Activated CD4-positive, alpha-beta T cell treated with anti-CD3 and anti-CD28 coated beads for 24 hours (primary cell): ENCODE results near the gene SLC19A1.

ENCODE experiments used
- DNase-seq, 2 donors: peaks; one replicate each; pipeline ENCODE4 v3.0.0-alpha.2; 2020; ENCODE audit warnings: low read depth in 2 of 2

The SLC19A1 gene

DNA sequence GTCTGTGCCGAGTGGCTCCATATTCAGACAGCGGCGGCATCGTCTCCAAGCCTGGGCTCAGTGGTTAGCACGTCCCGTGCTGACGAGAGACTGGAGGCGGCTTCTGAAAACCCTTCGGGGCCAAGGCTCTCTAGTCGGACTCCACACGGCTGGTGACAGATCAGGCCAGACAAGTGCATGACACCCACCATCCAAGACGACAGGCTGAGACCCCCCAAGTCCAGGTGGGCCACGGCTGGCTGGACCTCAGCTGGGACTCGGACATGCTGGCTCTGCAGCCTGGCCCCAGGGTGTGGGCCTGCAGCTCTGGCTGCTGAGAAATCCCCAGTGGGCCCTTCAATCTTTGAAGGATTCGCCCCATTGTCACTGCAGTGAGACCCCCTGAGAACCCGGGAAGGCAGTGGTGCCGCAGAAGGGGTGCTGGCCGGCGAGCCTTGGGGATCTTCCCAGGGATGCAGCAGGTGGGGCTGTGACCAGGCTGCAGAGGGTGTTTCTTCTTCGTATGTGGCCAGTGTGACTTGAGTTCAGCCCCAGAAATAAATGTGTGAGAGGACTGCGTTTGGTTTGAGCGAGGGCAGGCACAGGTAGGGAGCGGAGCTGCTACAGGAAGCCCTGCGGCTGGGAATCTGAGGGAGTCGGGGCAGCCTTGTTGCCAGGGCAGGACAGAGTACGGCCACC, 15.9 kb upstream of the SLC19A1 start:
- DNase-seq = no peak

DNA sequence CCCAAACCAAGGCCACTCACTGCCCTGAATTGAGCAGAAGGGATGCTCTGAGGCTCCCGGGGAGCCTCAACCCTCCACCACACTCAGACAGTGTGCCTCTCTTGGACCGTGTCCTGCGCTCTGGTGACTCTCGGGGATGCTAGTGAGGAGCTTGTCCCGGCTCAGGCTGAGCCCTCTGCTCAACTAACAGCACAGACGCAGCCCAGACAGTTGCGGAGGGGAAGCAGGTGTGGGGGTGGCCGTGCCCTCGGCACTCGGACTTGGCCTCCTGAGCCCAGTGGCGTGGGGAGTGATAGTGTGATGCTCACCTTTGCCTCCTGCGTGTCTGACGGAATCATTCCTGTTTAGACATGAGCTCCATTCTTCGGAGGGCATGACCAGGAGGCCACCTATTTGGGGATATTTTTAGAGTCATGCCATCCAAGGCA, 15.4 kb upstream of the SLC19A1 start:
- no peak for DNase-seq

DNA sequence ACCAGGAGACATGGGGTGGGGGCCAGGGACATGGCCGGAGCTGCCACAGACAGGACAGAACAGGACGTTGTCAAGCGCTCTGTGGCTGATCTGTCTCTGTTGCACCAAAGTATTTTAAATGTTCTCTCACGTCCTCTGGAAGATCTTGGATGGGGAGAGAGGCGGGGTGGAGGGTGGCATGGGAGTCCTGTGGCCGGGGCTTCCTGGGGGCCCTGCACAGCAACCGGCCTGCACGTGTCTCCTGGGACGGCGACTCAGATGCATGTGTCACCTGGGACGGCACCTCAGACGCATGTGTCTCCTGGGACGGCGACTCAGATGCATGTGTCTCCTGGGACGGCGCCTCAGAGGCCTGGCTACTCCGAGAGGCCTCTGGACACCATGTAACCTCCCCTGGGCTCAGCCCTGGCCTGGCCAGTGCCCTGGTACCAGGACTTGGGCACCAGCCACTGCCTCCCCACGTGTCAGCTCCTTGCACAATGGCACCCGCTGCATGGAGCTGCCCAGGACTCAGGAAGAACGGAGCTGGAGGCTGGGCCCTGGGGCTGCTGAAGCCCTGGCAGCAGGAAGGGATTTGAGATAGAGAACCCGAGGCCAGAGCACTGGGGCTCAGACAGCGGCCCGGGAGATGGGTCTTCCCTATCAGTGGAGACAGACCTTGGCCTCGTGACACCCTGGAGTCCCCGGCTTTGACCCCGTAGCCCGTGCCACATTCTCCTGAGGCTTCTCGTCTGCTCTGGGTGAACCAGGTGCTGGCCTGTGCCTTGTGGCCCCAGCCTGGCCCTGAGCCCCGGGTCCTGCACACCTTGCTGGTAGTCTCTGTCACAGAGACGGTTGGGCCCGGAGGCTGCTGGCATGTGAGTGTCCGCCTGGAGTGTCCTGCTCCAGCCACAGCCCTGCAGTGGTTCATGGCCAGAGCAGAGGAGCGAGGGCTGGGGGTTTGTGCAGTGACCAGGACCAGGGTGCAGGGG, 14.7 kb upstream of the SLC19A1 start:
- DNase-seq = no peak

DNA sequence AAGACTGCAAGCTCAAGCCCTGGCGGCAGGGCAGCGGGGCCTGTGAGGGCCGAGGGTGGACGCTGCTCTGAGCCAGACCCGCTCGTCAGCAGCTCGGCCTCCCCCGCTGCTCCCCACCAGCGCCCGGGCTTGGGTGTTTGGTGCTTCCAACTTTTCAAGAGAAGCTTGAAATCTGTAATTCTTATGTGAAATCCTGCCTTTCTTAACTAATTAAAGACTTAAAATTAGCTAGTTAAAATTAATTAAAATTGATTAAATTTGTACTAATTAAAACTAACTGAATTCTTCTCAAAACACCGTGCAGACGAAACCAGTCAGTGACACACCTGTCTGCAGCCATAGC, 14.0 kb upstream of the SLC19A1 start:
- DNase-seq = no peak

DNA sequence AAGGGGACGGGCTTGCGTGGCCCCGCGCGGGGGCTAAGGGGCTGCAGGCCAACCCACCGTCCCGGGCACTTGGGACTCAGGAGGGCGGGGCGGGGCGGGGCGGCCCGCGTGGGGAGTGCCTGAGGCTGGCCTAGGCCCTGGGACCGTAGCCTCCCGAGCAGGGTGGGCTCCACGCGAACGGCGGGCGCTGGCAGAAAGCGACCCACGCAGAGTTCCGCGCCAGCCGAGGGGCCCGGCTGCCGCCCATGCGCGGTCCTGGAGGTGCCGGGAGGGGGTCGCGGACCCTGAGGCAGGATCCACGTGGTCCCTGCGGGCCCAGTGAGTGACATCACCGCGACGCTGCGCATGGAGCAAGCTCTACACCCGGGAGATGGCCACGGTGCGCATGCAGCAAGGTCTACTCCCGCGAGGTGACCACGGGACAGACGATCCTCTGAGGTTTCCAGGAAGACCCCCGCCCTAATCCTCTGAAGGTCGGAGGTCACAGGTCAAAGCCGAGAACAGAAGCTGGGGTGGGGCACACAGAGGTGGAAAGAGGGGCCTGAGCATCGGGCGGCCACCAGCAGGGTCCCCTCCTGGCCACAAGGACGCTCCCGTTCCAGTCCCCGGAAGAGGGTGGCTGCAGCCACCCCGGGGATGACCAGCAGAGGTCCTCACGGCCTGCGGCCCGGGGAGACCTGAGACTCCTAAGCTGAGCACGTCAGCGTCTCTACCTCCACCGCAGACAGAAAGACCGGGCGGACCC, 13.5 kb upstream of the SLC19A1 start:
- DNase-seq = peak in 1 of 2 donors; percentile 47

DNA sequence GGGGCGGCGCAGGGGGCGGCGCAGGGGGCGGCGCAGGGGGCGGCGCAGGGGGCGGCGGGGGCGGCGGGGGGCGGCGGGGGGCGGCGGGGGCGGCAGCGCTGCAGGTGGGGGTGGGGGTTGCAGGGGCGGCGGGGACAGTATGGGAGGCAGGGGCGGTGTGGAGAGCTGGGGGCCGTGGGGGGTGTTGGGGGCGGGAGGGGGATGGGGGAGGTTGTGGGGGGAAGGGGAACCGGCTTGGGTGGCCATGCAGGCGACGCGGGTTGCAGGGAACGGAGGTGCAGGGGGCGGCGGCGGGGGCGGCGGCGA, 13.0 kb upstream of the SLC19A1 start:
- no peak for DNase-seq

DNA sequence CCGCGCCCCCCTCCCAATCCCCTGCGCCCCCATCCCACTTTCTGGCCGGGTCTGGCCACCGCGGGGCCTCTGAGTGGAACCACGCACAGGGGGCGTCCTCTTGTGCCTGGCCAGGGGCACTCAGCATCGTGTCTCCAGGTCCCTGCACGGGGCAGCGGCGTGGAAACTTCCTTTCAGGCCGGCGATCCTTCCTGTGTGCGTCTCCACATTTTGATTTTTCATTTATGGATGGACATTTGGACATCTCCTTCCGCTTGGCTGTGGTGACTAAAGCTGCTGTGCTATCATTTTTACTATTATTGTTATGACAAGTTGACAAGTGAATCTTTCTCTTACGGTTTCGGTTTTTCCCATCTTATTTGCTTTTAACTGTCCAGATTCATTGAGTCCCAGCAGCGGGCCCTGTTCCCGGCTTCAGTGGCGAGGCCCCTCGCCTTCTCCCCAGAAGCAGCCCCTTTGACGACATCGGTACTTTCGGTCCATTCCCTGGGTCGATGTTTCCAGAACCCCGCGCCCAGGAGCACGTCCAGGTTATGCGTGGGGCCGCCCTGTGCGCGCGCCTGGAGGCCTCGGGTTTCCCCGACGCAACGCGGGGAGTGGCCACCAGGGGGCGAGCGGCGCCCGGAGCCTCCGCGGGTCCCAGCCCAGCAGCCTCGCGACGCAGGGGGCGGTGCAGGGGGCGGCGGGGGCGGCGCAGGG, 12.4 kb upstream of the SLC19A1 start:
- DNase-seq = peak; percentile 85 to 88

DNA sequence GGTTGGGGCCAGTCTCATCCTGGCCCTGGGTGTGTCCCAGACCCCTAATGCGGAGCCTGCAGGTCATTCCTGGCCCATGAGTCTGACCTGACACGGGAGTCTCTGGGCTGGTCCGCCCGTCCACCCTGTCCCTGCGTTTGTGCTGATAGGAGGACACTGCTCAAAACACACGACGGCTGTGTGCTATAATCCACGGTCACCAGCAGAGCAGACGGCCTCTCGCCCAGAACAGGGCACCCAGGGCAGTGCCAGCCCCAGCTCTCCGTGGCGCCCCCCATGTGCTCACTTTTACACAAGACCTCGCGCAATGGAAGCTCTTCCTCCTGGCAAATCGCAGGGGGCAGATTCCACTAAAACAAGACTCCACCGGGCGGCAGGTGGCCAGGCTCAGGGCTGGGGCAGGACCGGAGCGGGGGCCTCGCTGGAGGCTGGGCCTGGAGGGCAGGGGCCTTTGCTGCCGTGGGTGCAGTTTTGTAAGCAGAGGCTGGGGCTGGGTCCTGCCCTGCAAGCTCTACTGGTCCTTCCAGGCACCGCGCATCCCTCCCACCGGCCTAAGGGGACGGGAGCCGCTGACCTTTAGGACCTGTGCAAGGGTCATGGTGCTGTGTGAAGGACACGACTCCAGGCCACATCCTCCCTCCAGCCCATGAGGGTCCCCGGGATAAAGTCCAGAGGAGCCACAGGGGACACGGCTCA, 10.6 kb upstream of the SLC19A1 start:
- no peak for DNase-seq

DNA sequence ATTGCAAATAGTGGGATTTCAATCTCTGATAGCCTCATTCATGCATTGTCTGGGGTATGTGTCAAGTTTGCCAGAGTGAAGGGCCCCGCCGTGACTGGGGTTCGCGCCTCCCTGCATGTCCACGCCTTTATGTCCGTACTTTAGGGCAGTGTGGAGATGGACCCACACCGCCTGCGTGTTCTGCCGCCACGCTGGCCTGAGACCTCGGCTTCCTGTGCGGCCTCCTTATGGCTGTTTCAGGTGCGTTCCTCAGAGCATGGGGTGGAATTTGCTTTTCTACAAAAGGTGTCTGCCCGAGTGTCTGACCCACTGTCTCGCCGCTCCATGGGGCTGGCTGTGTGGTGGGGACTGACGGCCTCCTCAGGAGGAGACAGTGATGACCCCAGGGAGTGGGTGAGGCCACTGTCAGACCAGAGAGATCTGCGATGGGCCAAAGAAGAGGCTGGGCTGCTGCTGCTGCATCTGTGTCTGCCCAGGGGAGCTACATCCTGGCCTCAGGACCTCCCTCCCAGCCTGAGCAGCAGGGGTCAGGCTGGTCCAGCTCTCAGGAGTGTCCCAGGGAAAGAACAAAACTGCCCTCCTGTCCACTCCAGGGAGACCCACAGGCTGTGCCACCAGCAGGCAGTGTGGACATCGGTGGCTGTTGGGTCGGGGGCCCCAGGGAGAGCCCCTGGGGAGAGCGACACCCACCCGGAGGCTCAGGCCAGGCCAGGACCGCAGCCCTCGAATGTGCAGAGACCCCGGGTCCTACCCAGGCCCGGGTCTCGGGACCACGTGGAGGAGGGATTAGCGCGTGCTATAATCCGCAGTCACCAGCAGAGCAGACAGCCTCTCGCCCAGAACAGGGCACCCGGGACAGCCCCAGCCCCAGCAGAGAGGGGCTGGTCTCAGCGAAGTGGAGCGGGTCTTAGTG, 9.8 kb upstream of the SLC19A1 start:
- DNase-seq = no peak

DNA sequence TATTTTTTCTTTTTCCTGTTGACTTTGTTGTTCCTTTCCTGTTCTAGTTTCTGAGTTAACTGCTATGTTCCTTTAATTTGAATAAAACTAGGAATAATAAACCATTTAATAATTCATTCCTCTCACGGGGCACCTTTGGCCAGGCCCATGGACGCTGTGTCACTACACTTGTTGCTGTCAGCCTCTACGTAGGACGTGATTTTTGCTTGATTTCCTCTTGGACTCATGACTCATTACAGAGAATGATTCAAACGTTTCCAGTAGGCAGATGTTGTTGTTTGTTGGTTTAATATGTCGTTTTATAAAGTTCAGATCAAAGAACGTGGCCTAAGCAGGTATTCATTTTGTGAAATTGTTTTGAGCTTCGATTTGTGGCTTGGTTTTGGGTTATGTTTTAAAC, 9.1 kb upstream of the SLC19A1 start:
- DNase-seq = no peak

DNA sequence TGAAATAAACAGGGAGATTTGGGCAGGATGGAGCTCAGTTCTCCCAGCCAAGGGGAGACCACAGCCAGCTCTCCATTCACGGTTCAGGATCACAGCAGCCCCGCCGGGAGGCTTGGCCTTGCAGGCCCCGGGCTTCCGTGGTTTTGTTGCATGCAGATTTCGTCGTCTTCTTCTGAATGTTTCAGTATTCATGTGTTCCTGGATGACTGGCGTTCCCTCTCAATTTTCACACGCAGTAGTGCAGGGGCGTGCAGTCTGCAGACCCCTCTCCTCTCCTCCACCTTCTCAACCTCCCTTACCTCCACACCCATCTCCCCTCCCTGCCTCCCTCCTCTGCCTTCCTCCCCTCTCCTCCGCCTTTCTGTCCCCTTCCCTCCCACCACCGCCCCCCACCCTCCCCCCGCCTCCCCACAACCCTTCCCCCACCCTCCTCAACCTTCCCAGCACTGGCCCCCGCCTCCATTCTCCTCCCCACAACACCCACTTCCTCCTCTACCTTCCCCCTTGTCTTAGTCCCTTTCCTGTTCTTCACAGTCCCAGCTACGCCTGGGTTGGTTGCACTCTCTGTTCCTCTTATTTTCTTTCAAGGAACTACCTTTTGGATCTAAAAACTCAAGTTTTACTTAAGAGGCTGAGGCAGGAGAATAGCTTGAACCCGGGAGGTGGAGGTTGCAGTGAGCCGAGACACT, 8.4 kb upstream of the SLC19A1 start:
- DNase-seq = peak in 1 of 2 donors; percentile 50

DNA sequence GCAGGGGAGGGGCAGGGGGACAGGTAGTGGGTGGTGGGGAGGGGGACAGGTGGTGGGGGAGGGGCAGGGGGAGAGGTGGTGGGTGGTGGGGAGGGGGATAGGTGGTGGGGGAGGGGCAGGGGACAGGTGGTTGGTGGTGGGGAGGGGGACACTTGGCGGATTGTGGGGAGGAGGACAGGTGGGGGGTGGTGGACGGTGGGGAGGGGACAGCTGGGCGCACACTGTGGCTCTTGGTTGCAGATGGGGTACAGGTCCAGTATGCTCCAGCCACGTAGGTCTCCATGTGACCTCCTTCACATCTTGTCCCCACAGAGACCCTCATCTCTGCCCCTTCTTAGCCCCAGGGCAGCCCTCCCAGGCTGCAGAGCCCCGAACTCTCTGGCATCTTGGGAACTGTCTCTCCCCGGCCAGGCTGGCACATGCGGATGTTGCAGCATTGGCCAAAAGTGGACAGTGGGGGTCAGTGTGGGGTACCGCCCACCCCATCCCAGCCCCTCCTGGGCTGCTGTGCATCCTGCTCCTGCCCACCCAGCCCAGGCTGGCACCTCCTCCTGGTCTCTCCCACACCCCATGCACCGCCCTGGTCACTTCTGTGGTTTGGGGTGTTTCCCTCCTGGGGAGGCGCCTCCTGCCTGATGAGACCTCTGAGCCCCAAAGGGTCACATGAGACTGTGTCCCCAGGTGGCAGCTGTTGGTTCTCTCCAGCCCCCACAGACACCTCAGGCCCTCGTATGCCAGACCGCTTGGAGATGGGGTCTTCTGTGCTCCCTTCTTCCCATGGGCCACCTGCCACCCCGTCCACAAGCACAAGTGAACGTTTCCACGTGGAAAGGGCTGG, 7.6 kb upstream of the SLC19A1 start:
- no peak for DNase-seq

DNA sequence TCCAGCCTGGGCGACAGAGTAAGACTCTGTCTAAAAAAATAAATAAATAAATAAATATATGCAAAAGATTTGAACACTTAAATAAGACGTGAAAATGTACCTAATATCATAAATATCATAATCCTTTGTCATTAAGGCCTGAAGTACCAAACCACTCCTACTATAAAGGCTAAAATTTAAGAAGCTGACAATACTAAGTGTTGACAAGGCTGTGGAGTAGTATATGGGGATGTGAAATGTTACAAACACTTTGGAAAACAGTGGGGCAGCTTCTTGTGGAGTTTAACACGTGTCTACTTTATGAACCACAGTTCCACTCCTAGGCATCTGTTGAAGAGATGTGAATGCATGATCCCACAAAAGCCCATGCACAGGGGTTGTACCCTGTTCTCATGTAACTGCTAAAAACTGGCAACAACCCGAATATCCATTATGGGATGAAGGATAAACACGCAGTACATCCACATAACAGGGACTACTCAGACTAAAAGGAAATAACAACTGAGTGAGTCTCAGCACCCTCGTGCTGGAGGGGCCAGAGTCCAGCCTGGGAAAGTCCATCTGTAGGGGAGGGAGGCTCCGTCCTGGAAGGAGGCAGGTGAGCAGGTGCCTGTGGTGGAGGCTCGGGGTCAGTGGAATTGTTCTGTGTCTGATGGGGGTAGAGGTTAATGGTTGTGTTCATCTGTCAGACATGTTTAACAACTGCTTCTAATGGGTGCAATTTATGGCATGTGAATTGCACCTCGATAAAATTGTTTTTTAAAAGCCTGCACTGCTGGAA, 6.7 kb upstream of the SLC19A1 start:
- no peak for DNase-seq

DNA sequence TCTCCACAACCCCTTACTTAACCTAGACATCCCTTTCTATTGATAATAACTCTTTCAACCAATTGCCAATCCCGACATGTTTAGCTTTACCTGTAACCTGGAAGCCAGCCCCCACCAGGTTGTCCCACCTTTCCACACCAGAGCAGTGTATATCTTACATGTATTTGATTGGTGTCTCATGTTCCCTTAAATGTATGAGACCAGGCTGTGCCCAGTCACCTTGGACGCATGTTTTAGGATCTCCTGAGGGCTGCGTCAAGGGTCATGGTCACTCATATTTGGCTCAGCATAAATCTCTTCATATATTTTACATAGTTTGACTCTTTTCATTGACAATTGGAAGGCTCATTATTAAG, 5.3 kb upstream of the SLC19A1 start:
- no peak for DNase-seq

DNA sequence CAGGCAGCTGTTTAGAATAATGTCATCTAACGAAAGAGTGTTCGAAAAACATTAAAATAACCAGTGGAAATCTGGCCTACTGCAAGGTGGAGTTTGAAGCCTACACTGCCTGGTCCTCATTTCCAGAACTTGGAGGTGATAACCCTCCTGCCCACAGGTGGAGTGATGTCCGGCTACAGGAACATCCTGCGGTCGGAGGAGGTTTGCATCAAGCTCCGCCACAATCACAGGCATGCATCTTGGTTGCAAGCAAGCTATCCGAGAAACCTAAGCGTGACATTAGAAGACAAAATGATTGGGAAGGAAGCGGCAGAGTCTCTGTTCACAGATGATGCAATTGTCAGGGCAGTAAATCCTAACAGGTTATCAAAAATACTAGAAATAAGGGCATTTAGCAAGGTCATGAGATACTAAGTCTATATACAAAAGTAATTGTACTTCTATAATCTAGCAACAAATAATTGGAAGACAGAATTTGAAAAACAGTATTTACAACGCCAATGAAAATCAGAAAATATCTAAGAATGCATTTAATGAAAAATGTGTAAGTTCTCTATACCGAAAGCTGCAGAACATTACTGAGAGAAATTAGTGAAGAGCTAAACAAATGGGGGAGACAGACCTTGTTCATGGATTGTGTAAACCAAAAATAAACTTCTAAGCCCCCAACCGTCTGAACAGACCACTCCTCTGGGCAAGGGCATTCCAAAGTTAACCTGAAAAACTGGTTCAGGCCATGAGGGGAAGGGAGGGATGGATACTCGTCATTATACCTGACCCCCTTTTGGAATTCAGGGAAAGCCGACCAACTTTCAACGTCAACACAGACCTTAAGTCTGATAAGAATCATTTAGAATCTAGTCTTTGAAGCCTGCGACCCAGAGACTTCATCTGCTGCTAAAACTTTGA, 4.7 kb upstream of the SLC19A1 start:
- no peak for DNase-seq

DNA sequence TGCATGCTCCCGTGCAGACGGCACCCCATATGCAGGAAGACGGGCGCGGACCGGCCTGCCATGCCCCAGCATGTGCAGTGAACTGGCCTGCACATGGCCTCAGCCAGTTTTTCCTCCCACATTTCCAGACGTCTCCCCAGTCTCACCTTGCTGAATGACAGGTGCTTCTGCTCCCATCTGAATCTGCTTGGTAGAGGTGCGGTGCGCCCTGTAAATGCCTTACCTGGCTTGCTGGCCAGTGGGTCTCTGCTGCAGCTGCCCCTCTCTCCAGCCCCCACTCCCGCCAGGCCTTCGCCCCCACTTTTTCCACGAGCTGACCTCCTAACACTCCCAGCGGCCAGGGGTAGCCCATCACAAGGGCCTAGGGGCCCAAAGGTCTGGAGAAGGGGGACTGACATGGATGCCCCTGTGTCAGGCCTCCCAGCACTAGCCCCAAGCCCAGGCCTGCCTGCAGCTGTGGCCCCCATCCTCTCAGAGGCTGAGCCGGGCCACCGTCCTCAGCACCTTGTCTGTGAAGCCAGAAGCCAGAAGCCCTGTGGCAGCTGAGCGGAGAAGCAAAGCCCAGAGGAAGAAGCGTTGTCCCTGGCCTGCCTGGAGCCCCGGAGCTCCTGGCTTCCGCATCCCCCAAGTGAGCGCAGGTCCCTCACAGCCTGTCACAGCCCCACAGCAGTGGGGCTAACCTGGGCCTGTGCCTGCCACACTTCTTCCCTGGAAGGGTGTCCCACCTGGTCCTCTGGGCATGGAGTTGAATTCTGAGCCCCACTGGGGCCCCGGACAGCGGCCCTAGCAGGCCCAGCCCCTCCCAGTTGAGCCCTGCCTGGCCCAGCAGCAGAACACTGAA, 3.7 kb upstream of the SLC19A1 start:
- no peak for DNase-seq
